Dedifferentiated amniotic fluid mesenchymal stem cell (primary cell): ENCODE measurements around the gene TIGD6.

Experiments
- DNase-seq: peaks from one replicate; pipeline ENCODE4 v3.0.0-alpha.2; 2016; ENCODE audit errors: extremely low spot score

The TIGD6 gene

GRCh38 chr5:150016537-150016936 is 16.1 kb upstream of the TIGD6 start:
- DNase-seq: no peak

- DNase-seq: no peak
These were observed 15.0 kb upstream of the TIGD6 start for GRCh38 chr5:150015415-150015814.

GRCh38 chr5:150014456-150014855 is 14.0 kb upstream of the TIGD6 start:
- DNase-seq: no peak

DNA sequence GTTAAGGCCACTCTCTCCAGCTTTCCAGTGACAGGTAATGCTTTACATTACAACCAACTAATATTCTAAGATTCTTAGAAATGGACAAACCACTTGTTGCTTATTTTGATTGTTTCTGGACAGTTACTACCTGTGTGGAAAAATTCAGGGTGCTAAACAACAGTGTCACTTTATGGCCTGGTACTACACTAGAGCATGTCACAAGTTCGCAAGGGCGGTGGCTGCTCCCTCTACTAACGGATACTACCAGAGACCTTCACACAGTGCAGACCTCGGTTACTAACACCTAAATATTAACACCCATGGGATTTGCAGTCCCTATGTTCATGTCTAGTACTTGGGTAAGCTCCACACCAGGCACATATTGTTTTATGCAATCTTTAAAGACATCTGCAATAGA is 13.5 kb upstream of the TIGD6 start:
- DNase-seq: no peak

- no peak for DNase-seq
These were observed 9.4 kb upstream of the TIGD6 start for GRCh38 chr5:150009671-150010387.

GRCh38 chr5:150007050-150007449 is 6.6 kb upstream of the TIGD6 start:
- DNase-seq: no peak

- no peak for DNase-seq
These were observed 5.9 kb upstream of the TIGD6 start for GRCh38 chr5:150006318-150006717.

GRCh38 chr5:150001660-150002486 is 1.4 kb upstream of the TIGD6 start:
- DNase-seq: peak; percentile 66

GRCh38 chr5:150000990-150001659 is 671 bp upstream of the TIGD6 start:
- DNase-seq: peak; percentile 47

GRCh38 chr5:149999866-150000255 is 593 bp downstream of the TIGD6 start:
- DNase-seq: no peak

DNA sequence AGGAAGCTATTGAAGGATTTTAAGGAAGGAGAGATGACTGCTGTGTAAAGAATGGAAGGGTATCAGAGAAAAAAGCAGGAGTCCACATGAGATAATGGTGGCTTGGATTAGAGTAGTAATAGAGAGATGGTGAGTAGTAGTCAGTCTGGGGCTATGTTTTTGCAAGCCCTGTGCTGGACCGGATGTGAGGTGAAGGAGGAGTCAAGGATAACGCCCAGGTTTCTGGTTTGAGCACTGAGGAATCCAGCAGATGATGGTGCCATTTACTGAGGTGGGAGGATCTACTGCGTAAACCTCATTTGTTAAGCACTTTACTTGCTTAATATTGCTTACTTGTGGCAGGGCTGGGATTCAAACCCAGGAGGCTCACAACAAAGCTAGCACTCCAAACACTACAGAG is 1.1 kb downstream of the TIGD6 start:
- no peak for DNase-seq

GRCh38 chr5:149998281-149998680 is 2.2 kb downstream of the TIGD6 start:
- no peak for DNase-seq

DNA sequence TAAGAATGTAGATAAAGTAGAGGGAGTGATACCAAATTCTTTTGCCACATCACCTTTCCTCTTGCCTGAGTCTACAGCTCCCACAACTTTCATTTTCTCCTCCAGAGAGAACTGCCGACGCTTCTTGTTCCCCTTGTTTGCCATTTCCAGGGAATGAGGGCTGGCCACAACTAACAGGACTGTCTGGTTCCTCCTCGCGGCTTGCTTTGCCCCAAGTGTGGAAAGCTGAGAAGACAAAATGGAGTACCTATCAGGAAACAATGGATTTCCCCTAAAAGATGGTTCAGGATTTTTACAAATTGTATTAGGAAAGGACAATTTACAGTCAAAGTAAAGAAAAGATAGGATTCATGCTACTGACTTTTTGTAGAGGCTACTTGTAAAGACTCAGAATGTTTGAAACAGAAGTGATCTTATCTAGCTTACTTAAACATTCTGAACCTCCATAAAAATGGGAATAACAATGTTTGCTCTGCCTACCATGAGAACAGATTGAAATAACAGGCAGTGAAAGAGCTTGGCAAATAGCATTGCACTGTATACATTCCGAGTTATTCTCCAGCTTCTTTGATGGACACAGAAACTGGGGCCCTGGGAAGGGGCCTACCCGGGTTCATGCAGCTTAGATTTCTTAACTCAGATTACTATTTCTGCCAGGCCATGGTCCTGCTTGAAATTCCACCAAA is 4.1 kb downstream of the TIGD6 start:
- DNase-seq: no peak

DNA sequence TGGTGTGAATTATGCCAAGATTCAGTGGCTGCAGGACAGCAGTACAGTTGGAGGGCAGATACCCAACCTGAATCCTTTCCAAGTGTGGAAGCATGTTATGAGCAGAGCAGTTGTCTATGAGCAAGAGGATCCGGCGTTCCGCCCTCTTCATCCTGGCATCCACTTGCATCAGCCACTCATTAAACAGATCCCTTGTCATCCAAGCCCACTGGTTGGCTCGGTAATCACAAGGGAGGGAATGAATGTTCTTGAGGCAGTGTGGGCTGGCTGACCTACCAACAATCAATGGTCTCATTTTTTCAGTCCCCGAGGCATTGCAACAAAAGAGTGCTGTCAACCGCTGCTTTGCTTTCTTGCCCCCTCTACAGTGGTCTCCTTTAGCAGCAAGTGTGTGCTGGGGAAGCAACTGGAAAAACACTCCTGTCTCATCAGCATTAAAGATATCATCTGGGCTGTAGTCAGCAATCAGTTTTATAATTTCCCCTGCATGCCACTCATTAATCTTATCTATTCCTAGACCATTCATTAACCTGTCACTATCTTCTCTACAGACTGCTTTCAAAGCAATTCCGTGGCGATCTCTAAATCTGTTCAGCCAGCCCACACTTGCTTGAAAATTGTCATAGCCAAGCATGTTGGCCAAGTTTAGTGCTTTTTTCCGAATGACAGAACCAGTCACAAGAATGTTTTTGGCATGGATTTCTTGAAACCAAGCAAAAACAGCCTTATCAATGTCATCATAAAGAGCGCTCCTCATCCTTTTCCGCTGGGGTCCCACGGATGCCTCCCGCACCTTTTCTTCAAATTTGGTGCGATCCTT is 4.9 kb downstream of the TIGD6 start:
- no peak for DNase-seq

DNA sequence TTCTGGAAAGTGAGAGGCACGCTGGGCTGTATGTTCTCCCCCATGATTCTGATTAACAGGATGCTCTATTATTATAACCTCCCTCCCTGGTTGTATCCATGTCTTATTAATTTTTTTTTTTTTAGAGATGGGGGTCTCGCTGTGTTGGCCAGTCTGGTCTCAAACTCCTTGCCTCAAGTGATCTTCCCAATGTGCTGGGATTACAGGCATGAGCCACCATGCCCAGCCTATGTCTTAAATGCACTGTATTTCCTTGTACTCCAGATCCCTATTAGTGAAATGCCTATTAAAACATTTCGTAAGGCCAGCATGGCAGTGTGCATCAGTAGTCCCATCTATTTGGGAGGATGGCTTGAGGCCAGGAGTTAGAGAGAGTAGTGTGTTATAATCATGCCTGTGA is 7.0 kb downstream of the TIGD6 start:
- DNase-seq: no peak

DNA sequence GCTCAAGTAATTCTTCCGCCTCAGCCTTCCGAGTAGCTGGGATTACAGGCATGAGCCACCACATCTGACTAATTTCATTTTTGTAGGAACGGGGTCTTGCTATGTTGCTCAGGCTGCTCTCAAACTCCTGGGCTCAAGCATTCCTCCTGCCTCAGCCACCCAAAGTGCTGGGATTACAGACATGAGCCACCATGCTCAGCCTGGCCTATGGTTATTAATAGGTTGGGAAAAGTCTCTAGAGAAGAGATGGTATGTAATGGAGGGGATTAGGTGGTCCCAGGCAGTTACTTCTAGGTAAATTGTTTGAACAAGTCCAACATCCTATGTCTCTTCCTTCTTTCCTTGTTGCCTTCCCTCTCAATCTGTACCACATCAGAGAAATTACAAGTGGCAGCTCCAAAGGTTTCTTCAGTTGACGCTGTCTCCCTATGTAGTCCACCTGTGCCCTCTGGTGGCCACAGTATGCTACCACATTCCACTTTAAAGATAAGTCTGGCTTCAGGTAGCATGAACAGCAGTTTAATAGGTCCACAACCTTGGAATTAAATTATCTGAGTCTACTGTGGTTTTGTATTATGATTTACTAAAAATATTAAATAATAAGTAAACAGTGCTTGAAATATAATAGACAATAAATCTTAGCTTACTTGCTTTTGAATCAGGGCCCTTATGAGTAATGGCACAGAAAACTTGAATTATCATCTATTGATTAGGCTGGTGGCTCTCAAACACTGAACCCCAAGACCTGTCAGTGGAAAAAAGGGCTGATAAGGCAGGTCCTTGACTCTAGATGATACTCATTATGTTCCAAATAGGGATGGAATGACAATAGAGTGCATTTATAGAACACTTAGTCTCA is 9.7 kb downstream of the TIGD6 start:
- peak; percentile 80 for DNase-seq

GRCh38 chr5:149988126-149988525 is 12.3 kb downstream of the TIGD6 start:
- no peak for DNase-seq

- no peak for DNase-seq
These were observed 17.9 kb downstream of the TIGD6 start for GRCh38 chr5:149982505-149982904.

GRCh38 chr5:149981206-149981605 is 19.2 kb downstream of the TIGD6 start:
- no peak for DNase-seq

DNA sequence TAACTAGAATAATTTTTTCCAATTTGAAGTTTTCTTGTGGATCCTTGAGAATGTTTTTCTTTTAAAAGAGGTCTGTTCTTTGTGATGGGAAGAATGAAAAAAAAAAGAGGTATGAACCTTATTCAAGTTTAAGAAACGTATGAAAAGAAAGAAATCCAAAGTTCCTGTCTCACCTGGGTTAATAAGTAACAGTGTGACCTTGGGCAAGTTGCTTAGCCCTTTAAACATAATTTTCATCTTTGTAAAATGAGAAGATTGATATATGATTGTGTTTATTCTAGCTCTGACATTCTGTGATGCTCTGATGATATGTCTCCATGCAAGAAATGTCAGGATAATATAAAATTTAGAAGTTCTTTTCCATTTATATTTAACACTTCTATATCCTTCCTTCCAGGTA is 20.6 kb downstream of the TIGD6 start:
- no peak for DNase-seq
